Purkinje cell (primary cell): ENCODE results near the gene PLCXD1. TPM values are rescaled to one million over a fixed set of nuclear protein-coding genes. Genes with fewer than 3 reads are reported as not detected.

Experiments used
- polyA plus RNA-seq: library from polyadenylated mRNA; unstranded; fragments of >200 nt; fragmentation: Nextera tagmentation; gene quantifications from 2 replicates; pipeline ENCODE4 v1.2.1, GENCODE V29; 2014

Gene PLCXD1
- polyA plus RNA-seq, result 0.59 and 0.99 TPM in 2 replicates

GRCh38 chrX:281166-281999 lies at the start of gene PLCXD1:
Gene PLCXD1, plus strand, starts transcription at chrX:281381. Its CDS starts 2,807 bp downstream, at chrX:284188.

GRCh38 chrX:318739-319578 lies 37.8 kb downstream of the PLCXD1 start, which contains the start of gene GTPBP6:
Gene GTPBP6, minus strand, starts transcription at chrX:318796. Its CDS starts 9 bp downstream, at chrX:318787.

Other genes with a start within 250 kb of the PLCXD1 start
- 0.92 and 1.3 TPM in 2 replicates for gene GTPBP6, start 37.4 kb downstream of the PLCXD1 start, polyA plus RNA-seq
- 0.13 TPM in 1 of 2 replicates, not detected in the other for gene PPP2R3B, start 105.5 kb downstream of the PLCXD1 start, polyA plus RNA-seq